Gastroesophageal sphincter (tissue), 4 donors: Measurements from ENCODE around the gene GLP2R. TPM values are rescaled to one million over a fixed set of nuclear protein-coding genes. Genes with fewer than 3 reads are reported as not detected.

Experiments
- ATAC-seq: fragments of 150-250 bp; one replicate; pipeline ENCODE4 v1.9.1; 2016; ENCODE audit warnings: mild to moderate bottlenecking, moderate library complexity
- H3K27ac ChIP-seq, 4 donors: fragments of 200-600 bp; sonication (generic) in 3 of 4; 1 replicate in 3 of 4; 2 replicates in 1 of 4; pipeline ENCODE4 v1.5.1; 2016 to 2019
- H3K27me3 ChIP-seq: fragments of 200-600 bp; sonication (generic); one replicate; pipeline ENCODE4 v1.5.1; 2019
- H3K36me3 ChIP-seq, 2 donors: fragments of 200-600 bp; sonication (generic); one replicate each; pipeline ENCODE4 v1.5.1; 2019; ENCODE audit warnings: control low read depth in 1 of 2
- H3K4me1 ChIP-seq, 3 donors: fragments of 200-600 bp; sonication (generic); 1 replicate in 2 of 3; 2 replicates in 1 of 3; pipeline ENCODE4 v1.5.1; 2016 to 2019; ENCODE audit warnings: control low read depth in 2 of 3
- H3K4me3 ChIP-seq, 2 donors: fragments of 200-600 bp; sonication (generic); one replicate each; pipeline ENCODE4 v1.5.1; 2019; ENCODE audit warnings: mild to moderate bottlenecking in 1 of 2, moderate library complexity in 1 of 2
- H3K9me3 ChIP-seq, 3 donors: fragments of 200-600 bp; sonication (generic); one replicate each; pipeline ENCODE4 v1.5.1; 2017 to 2019; ENCODE audit warnings: control low read depth in 2 of 3
- EP300 ChIP-seq: sonication (generic); formaldehyde crosslinking; IDR thresholded peaks from one replicate; pipeline ENCODE4 v1.6.1; 2017; ENCODE audit warnings: antibody characterized with exemption, mild to moderate bottlenecking
- POLR2A ChIP-seq, 2 donors: fragments of 450-650 bp; IDR thresholded peaks; one replicate each; pipeline ENCODE4 v1.6.1; 2017; ENCODE audit warnings: antibody characterized with exemption in 2 of 2, mild to moderate bottlenecking in 2 of 2, moderate library complexity in 1 of 2
- POLR2AphosphoS5 ChIP-seq: sonication (generic); formaldehyde crosslinking; IDR thresholded peaks from one replicate; pipeline ENCODE4 v1.6.1; 2017; ENCODE audit warnings: antibody characterized with exemption
- WGBS, 2 donors: methylation state at CpG; one replicate each; pipeline ENCODE4 v1.1.5; 2018; ENCODE audit warnings: low coverage in 1 of 2; 5-methylcytosine and 5-hydroxymethylcytosine counted together
- total RNA-seq, 4 donors: library from RNA; depleted of rRNA; stranded (reverse); fragments of >200 nt; gene quantifications; one replicate each; pipeline ENCODE4 v1.1.0, GENCODE V29; 2016
- TF ChIP-seq, protein P1 (sequence below), 4 experiments: fragments of 200-600 bp in 2 of 4; fragments of 450-650 bp in 2 of 4; sonication (generic) in 1 of 4; IDR thresholded peaks; one replicate each; pipeline ENCODE4 v1.5.1; 2017 to 2019; ENCODE audit warnings: antibody characterized with exemption in 4 of 4, mild to moderate bottlenecking in 2 of 4, moderate library complexity in 2 of 4

Gene GLP2R
- total RNA-seq, 4 donors from 2014 or later: 7.2 to 14.5 (median 13.8) TPM

DNA sequence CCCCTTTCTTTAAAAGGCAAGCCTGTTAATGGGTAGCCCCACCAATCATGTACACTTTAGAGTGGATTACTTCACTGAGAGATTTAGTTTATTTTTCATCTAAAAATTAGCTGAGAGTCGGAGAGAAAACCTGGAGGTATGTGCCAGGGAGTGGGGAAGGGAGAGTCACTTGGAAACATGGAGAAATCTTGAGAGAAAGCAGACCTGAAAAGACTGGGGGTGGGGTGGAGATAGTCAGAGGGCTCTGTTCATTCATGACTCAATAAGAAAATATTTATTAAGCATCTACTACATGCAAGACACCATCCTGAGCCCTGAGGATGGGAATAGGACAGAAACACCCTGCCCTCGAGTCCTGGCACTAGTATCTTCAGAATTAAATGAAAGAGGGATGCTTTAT, 106.8 kb downstream of the GLP2R start:
- H3K36me3 ChIP-seq: peaks cover 0 to 36% of the 10 kb centered on the region in 2 donors
- H3K27ac ChIP-seq: no peak overlapping the region
- H3K27me3 ChIP-seq: no peaks in the 10 kb centered on the region
- H3K9me3 ChIP-seq: no peaks in the 10 kb centered on the region
- TF ChIP-seq POLR2AphosphoS5: no peak
- TF ChIP-seq EP300: no peak
- TF ChIP-seq POLR2A (IDR thresholded peaks at IDR 0.05): no peak
- TF ChIP-seq, protein P1, sequence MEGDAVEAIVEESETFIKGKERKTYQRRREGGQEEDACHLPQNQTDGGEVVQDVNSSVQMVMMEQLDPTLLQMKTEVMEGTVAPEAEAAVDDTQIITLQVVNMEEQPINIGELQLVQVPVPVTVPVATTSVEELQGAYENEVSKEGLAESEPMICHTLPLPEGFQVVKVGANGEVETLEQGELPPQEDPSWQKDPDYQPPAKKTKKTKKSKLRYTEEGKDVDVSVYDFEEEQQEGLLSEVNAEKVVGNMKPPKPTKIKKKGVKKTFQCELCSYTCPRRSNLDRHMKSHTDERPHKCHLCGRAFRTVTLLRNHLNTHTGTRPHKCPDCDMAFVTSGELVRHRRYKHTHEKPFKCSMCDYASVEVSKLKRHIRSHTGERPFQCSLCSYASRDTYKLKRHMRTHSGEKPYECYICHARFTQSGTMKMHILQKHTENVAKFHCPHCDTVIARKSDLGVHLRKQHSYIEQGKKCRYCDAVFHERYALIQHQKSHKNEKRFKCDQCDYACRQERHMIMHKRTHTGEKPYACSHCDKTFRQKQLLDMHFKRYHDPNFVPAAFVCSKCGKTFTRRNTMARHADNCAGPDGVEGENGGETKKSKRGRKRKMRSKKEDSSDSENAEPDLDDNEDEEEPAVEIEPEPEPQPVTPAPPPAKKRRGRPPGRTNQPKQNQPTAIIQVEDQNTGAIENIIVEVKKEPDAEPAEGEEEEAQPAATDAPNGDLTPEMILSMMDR (IDR thresholded peaks at IDR 0.05): no peak
- ATAC-seq: no peak
- peaks cover 0 to 22% (median 0%) of the 10 kb centered on the region in 3 donors for H3K4me1 ChIP-seq
- 59 to 76% methylated on average over 2 of the region's 2 CpGs for WGBS, 2 donors
- no peak overlapping the region for H3K4me3 ChIP-seq

GRCh38 chr17:9934331-9934730, 108.6 kb downstream of the GLP2R start:
- Histone ChIP-seq H3K4me3 (no peak overlapping the region), H3K9me3 (peaks cover 0 to 15% (median 0%) of the 10 kb centered on the region in 3 donors), H3K27me3 (no peaks in the 10 kb centered on the region), H3K4me1 (peaks cover 0 to 25% (median 0%) of the 10 kb centered on the region in 3 donors), H3K36me3 (peaks cover 0 to 46% of the 10 kb centered on the region in 2 donors), H3K27ac (no peak overlapping the region)
- WGBS, 2 donors: 87 to 94% methylated on average over 3 to 6 of the region's 7 CpGs
- TF ChIP-seq, protein P1 (IDR thresholded peaks at IDR 0.05): no peak
- TF ChIP-seq POLR2A (IDR thresholded peaks at IDR 0.05): no peak
- no peak for TF ChIP-seq EP300
- TF ChIP-seq POLR2AphosphoS5: no peak
- ATAC-seq: no peak

GRCh38 chr17:9935408-9935807, 109.7 kb downstream of the GLP2R start:
- peak; percentile 46 for ATAC-seq
- 71 to 100% methylated on average over 1 of the region's 6 CpGs for WGBS, 2 donors
- peaks cover 0 to 57% of the 10 kb centered on the region in 2 donors for H3K36me3 ChIP-seq
- peaks cover 0 to 24% (median 0%) of the 10 kb centered on the region in 3 donors for H3K4me1 ChIP-seq
- H3K27ac ChIP-seq: no peak overlapping the region
- H3K27me3 ChIP-seq: no peaks in the 10 kb centered on the region
- no peak overlapping the region for H3K4me3 ChIP-seq
- peaks cover 0 to 15% (median 0%) of the 10 kb centered on the region in 3 donors for H3K9me3 ChIP-seq
- TF ChIP-seq POLR2AphosphoS5 (no peak), POLR2A (IDR thresholded peaks at IDR 0.05) (no peak), EP300 (no peak)
- TF ChIP-seq, protein P1 (IDR thresholded peaks at IDR 0.05): no peak

DNA sequence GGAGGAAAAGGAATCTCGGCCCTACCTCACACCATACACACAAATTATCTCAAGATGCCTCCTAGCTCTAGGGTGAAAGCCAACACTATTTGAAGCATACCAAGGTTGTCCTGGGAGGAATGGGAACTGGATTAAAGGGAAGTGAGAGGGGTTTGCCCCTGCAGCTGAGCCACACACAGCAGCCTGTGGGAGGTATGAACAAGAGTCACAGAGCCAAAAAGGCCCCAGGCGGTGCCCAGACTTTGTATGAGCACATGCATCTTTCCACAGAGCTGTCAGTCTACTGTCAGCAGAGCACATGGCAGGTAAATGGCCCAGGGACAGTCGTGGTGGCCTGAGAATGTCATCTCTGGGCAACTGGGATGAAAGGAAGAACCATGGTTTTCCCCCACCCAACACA, 110.4 kb downstream of the GLP2R start:
- peaks cover 0 to 17% (median 0%) of the 10 kb centered on the region in 3 donors for H3K4me1 ChIP-seq
- H3K27me3 ChIP-seq: no peaks in the 10 kb centered on the region
- TF ChIP-seq POLR2A (IDR thresholded peaks at IDR 0.05) (no peak), EP300 (no peak)
- no peak overlapping the region for H3K4me3 ChIP-seq
- H3K36me3 ChIP-seq: peaks cover 0 to 60% of the 10 kb centered on the region in 2 donors
- 83 to 100% methylated on average over 2 to 3 of the region's 3 CpGs for WGBS, 2 donors
- peaks cover 0 to 15% (median 0%) of the 10 kb centered on the region in 3 donors for H3K9me3 ChIP-seq
- peak overlapping the region in 1 of 4 donors; percentile 10 for H3K27ac ChIP-seq
- no peak for ATAC-seq

DNA sequence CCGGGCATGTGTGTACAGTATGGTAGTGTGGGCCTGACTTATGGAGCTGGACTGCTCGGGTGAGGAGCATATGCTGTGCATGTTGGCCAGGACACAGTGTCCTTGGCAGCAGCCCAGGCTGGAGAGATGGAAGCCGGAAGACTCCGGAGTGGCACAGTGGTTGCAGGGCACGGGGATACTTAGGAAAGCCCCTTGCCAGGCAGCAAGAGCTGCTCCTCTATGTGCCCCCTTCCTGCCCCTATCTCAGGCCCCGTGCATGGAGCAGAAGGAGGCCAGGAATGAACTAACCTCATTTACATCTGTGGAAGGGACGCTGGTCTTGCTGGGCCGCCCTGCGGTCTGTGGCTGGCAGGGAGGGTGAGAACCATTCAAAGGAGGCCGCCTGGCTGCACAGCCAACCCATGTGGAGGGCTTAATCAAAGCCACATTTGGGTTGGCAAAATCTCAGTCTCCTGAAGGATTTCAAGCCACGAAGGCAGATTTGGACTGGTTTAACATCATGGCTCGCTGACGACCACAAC, 111.6 kb downstream of the GLP2R start:
- Histone ChIP-seq H3K27ac (no peak overlapping the region), H3K4me1 (peaks cover 0 to 12% (median 0%) of the 10 kb centered on the region in 3 donors), H3K36me3 (peaks cover 0 to 70% of the 10 kb centered on the region in 2 donors), H3K9me3 (peaks cover 0 to 15% (median 0%) of the 10 kb centered on the region in 3 donors), H3K4me3 (no peak overlapping the region), H3K27me3 (no peaks in the 10 kb centered on the region)
- peak; percentile 69 for ATAC-seq
- TF ChIP-seq POLR2AphosphoS5 (peak; percentile 23), POLR2A (IDR thresholded peaks at IDR 0.05) (no peak)
- WGBS, 2 donors: 59% methylated on average over 3 of the region's 13 CpGs; no CpG with 5 or more reads in 1 of the 2 donors

GRCh38 chr17:9937901-9938300, 112.2 kb downstream of the GLP2R start:
- Histone ChIP-seq H3K4me1 (peaks cover 0 to 12% (median 0%) of the 10 kb centered on the region in 3 donors), H3K4me3 (no peak overlapping the region), H3K27me3 (no peaks in the 10 kb centered on the region), H3K9me3 (peaks cover 0 to 15% (median 0%) of the 10 kb centered on the region in 3 donors), H3K27ac (no peak overlapping the region), H3K36me3 (peaks cover 0 to 71% of the 10 kb centered on the region in 2 donors)
- ATAC-seq: no peak
- WGBS, 2 donors: 95 to 100% methylated on average over 2 to 9 of the region's 9 CpGs
- TF ChIP-seq EP300 (no peak), POLR2AphosphoS5 (no peak), POLR2A (IDR thresholded peaks at IDR 0.05) (no peak)
- TF ChIP-seq, protein P1 (IDR thresholded peaks at IDR 0.05): no peak
